SU-DHL-6 (cell line): ENCODE results near the gene RNF17.

Experiments
- CTCF ChIP-seq: fragments of 200-600 bp; sonication (generic); IDR thresholded peaks from one replicate; pipeline ENCODE4 v1.5.1; 2017; ENCODE audit warnings: antibody characterized with exemption, mild to moderate bottlenecking, low read length, moderate library complexity; ENCODE audit not compliant: insufficient read depth, poor library complexity, severe bottlenecking
- EZH2phosphoT487 ChIP-seq: fragments of 200-600 bp; sonication (generic), shearing (Covaris generic); conservative IDR thresholded peaks from 2 replicates; pipeline ENCODE4 v1.6.1; 2018; ENCODE audit warnings: mild to moderate bottlenecking, antibody characterized with exemption, low read length, moderate library complexity, mixed read lengths

GRCh38 chr13:24777171-24777570 lies 13.2 kb downstream of the RNF17 start:
- no peak for TF ChIP-seq CTCF
- TF ChIP-seq EZH2phosphoT487 = no peak
